ENCODE data around the gene FGF8. TPM values are rescaled to one million over a fixed set of nuclear protein-coding genes. Genes with fewer than 3 reads are reported as not detected.

The FGF8 gene
- total and polyA plus RNA-seq, 2 donors (not counting 3 experiments of a cell fraction or from before 2014, with no cell fraction given), result 0.44 TPM; not detected in 1

DNA sequence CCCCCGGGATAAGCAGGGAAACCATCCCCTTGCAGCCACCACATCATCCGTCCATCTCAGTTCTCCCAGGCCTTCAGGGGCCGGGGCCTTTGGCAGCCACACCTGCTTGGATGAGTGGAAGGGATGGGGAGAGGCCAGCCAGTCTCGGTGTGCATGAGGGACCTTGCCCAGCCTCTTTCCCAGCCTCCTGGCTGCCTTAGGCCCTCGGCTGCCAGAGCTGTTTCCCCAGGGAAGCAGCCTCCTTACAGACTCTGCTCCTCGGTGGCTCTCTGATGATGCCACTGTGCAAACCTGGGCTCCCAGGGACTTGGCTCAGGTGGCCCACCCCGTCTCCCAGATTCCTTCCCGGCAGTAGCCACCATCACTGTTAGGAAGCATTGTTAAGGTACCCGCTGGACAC is 14.7 kb downstream of the FGF8 start:
- DNase-seq (ENCODE audit: low read depth, low spot score), result no peak
- Histone ChIP-seq H3K79me2 (ENCODE audit: control insufficient read depth, insufficient read depth, low read length) (no peaks in the 10 kb centered on the region), H3K9me1 (replicated peaks; ENCODE audit: control insufficient read depth, extremely low read depth, insufficient read depth, low read length) (no peaks in the 10 kb centered on the region), H3K9me3 (replicated peaks; ENCODE audit: control insufficient read depth, insufficient read depth, low read length) (no peaks in the 10 kb centered on the region), H3K4me2 (ENCODE audit: insufficient read depth, low read length) (no peak overlapping the region), H4K20me1 (replicated peaks; ENCODE audit: control insufficient read depth, extremely low read depth, insufficient read depth, low read length) (no peaks in the 10 kb centered on the region), H2AFZ (ENCODE audit: low read depth, low read length) (no peak overlapping the region), H3K4me1 (ENCODE audit: control insufficient read depth, extremely low read depth, insufficient read depth, low read length) (no peaks in the 10 kb centered on the region), H3K27ac (ENCODE audit: insufficient read depth, low read depth, low read length) (no peak overlapping the region), H3K4me3 (replicated peaks in 1 of 3; ENCODE audit: insufficient read depth in 1 of 3, low read depth in 1 of 3, low read length in 3 of 3) (no peak overlapping the region), H3K36me3 (ENCODE audit: control insufficient read depth in 2 of 2, extremely low read depth in 1 of 2, insufficient read depth in 2 of 2, low read length in 2 of 2) (no peaks in the 10 kb centered on the region), H3K27me3 (ENCODE audit: control insufficient read depth in 2 of 2, insufficient read depth in 2 of 2, low read length in 2 of 2) (peaks cover 10 to 20% of the 10 kb centered on the region in 2 experiments), H3K9ac (replicated peaks; ENCODE audit: extremely low read depth, insufficient read depth, low read length) (no peak overlapping the region)
- CTCF ChIA-PET, result no interaction called here
- intact Hi-C loops (cut with micrococcal nuclease) (no loop called here), dilution Hi-C loops (cut with MboI; ENCODE audit: extremely low pct_ligation_motif_present, low sequenced_read_pairs) (no loop called here)
- BruUV-seq (replicated peaks), result no TSS peak
- POLR2A ChIA-PET, result no interaction called here
- TF ChIP-seq JUN (IDR thresholded peaks at IDR 0.05; ENCODE audit: borderline replicate concordance, insufficient read depth, insufficient read length, low read depth), result no peak
- TF ChIP-seq EZH2 (IDR thresholded peaks at IDR 0.05; ENCODE audit: borderline replicate concordance, low read depth, low read length, severe bottlenecking), result no peak
- TF ChIP-seq POLR2A (IDR thresholded peaks at IDR 0.05; ENCODE audit: low read depth, low read length), result no peak
- TF ChIP-seq, protein P1, sequence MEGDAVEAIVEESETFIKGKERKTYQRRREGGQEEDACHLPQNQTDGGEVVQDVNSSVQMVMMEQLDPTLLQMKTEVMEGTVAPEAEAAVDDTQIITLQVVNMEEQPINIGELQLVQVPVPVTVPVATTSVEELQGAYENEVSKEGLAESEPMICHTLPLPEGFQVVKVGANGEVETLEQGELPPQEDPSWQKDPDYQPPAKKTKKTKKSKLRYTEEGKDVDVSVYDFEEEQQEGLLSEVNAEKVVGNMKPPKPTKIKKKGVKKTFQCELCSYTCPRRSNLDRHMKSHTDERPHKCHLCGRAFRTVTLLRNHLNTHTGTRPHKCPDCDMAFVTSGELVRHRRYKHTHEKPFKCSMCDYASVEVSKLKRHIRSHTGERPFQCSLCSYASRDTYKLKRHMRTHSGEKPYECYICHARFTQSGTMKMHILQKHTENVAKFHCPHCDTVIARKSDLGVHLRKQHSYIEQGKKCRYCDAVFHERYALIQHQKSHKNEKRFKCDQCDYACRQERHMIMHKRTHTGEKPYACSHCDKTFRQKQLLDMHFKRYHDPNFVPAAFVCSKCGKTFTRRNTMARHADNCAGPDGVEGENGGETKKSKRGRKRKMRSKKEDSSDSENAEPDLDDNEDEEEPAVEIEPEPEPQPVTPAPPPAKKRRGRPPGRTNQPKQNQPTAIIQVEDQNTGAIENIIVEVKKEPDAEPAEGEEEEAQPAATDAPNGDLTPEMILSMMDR (IDR thresholded peaks at IDR 0.05; ENCODE audit: extremely low read depth in 1 of 2, insufficient read depth in 1 of 2, low read depth in 1 of 2, low read length in 2 of 2), result no peak
- TF ChIP-seq, protein P2, sequence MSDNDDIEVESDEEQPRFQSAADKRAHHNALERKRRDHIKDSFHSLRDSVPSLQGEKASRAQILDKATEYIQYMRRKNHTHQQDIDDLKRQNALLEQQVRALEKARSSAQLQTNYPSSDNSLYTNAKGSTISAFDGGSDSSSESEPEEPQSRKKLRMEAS (IDR thresholded peaks at IDR 0.05; ENCODE audit: insufficient read depth, insufficient read length), result no peak
- no peak for TF ChIP-seq POLR2AphosphoS5 (IDR thresholded peaks at IDR 0.05; ENCODE audit: insufficient read depth, low read depth, low read length)
- TF ChIP-seq MYC (IDR thresholded peaks at IDR 0.05; ENCODE audit: low read depth, low read length), result no peak
- TF ChIP-seq FOS (IDR thresholded peaks at IDR 0.05; ENCODE audit: borderline replicate concordance, insufficient read depth, low read length), result no peak
- no peak for TF ChIP-seq GATA2 (IDR thresholded peaks at IDR 0.05; ENCODE audit: insufficient read depth, insufficient read length, low read depth, low read length)
- FAIRE-seq, result no peak

Measured in endothelial cell of umbilical vein (primary cell).